HG03135 (cell line): Measurements from ENCODE around the gene SLC22A12.

Experiments
- ATAC-seq: cut with Tn5 transposase; IDR thresholded peaks from one replicate; pipeline ENCODE4 v1.9.1; 2021; ENCODE audit warnings: mild to moderate bottlenecking, moderate library complexity; ENCODE audit not compliant: unreplicated experiment

Gene SLC22A12

DNA sequence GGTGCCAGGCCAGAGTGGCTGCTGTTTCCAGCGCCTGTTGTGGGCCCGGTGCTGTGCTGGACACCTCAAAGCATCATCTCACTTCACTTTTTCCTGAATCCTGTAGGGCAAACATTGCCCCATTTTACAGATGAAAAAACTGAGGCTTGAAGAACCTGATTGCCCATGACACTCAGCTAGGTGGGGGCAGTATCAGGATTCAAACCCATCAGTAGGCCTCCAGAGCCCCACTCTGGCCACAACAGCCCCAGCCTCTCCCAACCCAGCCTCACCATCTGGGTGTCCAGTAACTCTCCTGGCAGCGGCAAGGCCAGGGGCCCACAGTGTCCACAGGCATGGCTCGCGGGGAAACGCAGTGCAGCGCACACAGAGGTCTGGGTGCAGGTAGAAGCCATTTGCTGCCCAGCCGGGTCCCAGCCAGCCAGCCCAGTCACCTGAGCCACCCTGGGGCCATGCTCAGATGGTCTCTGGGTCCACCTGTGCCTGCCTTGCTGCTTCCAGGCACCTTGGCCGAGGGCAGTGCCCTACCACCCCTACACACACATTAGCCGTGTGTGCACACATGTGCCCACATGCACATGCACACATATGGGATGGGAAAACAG is 11.5 kb downstream of the SLC22A12 start:
- ATAC-seq, result no peak

DNA sequence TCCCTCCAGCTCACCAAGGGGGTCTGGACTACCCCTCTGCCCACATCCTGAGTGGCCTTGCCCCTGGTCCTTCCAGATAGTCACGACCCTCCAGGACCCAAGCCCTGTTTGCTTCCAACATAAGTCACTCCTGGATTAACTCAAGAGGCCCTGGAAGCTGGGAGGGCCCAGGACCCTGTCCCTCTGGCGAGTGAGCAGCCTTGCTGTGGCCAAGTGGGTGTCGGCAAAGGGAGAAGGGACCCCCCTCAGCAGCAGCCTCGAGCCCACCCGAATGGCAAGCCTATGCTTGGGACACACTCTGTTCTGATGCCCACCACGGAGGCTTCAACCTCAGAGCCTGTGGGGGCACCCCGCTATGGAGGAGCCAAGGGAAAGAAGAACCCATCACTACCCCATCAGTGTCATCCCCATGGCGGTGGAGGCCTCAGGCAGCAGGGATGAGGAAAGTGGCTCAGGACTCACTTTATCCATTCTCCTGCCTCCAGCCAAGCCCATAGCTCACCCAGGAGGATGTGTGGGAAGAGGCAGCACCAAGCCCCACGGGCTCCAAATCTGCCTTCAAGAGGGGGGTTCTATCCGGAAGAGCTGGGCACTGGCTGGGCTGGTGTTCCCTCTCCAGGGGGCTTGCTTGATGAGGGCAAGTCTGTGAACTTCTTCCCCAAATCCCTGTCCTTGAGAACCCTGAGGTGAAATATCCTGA is 12.5 kb downstream of the SLC22A12 start:
- no peak for ATAC-seq

DNA sequence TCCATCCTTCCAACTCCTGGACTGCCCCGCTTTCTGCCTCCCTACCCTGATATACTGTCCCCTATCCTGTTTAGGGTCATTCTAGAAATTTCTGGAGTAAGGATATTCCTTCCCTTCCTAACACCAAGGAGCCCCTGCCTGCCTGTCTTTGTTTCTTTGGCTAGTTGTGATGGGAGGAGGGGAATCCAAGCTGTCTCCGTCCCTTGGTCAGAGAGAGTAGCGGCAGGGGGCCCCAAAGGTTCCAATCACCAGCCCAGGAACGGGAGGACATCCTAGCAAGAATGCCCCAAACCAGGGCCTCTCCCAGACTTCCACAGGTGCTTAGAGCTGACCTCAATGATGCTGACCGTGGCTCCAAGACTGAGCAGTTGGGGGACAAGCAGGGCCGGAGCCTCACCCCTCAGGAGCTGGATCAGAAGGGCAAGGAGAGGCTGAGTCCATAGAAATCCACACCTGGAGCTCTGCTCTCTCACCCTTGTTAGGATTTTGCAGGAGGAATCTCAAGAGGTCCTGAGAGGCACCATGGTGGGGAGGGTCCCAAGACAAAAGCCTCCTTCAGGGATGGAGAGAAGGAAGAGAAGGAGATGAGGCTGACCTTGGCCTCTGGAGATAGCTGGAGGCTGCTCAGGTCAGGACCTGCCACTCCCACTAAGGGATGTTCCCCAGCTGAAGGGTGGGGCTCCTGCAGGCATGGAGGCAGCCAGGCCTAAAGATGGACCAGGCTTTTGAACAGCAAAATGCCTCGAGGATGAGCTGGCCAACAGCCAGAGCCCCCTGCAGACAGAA is 13.6 kb downstream of the SLC22A12 start:
- no peak for ATAC-seq

DNA sequence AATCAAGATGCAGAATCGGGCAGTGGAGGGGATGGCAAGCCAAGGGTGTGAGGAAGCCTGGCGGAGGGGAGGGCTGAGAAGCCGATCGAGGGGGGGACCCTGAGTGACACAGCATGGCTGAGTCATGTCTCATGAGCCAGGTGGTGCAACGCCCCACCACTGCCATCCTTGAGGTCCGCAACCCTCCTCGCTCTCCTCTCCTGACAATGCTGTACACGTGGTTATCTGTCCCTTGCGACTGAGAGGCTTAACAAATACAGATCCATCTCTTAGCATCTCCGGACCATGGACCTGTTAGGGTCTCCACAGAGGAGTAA is 14.2 kb downstream of the SLC22A12 start:
- no peak for ATAC-seq

DNA sequence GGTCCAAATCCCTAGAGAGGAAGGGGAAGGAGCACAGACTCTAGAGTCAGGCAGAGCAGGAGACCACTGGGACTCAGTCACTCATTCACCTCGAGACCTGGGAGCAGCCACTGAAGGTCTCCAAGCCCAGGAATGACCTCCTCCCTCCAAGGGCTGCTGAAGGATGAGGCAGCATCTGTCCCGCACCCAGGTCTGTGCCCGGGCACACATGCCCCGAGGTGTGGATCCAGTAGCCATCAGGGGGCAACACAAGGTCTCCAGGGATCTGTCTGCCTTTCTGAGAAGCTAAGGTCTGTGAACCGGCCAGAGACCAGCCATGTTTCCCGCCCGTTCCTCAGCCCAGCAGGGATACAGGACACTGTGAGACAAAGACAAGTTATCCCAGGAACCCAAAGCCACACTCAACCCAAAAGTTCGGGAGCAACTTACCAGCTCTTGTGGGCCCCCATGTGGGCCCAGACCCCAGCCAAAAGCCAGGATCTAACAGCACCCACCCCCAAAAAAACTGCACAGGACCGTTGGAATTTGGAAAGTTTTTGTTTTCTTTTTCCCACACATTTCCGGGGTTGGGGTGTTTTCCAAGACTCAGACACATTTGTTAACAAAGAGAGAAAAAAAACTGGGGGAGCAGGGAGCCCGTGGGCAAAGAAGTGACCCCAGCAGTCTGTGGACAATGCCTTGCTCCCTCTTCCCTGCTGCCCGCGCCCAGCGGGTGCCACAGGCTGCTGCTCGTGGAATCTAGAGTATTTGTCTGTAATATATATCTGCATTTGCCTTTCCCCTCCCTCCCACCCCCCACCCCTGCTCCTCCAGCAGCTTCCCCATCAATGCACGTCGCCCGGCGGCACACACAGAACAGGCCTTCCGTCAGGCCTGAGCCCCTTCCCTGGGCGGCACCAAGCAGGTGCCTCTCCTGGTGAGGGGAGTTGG is 14.9 kb downstream of the SLC22A12 start:
- ATAC-seq, result no peak

DNA sequence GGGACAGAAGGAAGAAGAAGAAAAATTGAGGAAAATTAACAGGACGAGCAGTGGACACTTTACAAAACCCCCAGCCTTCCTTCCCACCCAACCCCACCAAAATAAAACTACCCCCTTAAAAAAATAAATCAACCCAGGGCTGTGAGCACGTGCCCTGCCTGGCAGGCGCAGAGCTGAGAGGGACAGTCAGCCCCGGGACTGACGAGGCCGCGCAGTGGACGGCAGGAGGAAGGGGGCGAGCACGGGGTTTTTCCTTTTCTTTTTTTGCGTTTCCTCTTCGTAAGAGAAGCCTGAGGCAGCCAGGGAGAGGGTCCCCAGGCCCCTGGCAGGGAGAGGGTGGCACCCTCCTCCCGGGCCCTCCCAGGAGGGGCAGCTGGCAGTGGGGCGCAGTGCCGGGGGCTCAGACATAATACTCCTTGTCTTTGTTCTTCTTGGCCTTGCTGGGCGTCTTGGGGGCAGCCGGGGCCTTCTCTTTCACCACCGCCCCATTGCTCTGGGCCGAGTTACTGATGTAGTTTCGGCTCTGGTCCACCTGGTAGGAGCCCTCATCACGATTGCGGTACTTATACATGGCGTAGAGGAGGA is 15.9 kb downstream of the SLC22A12 start:
- no peak for ATAC-seq

DNA sequence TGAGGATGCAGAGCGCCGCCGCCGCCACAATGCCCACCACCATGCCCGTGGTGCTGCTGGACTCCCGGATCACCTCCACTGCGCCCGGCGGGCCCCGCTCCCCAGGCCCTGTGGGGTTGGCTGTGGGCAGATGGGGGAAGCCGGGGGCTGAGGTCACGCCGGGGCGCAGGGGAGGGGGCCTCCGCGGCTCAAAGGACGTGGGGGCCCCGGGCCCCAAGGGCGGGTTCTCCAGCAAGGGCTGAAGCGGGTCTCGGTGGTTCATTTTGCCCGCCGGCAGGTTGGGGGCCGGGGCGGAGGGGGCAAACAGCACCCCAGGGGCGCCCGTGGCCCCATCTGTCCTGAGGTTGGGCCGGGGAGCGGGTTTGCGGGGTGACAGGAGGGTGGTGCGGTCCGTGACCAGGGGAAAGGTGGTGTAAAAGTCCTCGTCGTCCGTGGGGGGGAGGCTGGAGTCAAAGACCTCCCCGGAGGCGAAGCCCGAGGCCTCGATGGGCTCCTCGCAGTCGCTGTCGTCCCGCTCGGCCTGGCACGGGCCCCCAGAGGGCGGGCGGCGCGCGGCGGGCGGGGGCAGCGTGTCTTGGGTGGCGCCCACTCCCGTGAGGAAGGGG is 16.5 kb downstream of the SLC22A12 start:
- ATAC-seq, result no peak

DNA sequence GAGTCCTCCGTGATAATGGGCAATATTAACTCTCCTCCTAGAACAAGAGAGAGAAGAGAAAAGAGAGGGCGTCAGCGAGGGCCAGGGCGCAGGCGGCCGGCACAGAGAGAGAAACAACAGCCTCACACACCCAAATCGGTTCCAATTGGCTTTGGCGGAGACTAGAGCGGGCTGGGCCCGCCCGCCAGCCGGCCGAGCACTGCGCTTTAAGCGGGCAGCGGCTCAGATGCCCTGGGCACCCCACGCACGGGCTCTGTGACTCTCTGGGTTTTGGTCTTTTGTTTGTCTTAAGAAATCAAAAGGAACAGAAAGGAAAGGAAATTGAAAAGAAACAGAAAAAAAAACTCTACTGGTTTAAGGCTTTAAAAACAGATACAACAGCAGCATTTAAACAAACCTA is 17.0 kb downstream of the SLC22A12 start:
- ATAC-seq, result no peak

DNA sequence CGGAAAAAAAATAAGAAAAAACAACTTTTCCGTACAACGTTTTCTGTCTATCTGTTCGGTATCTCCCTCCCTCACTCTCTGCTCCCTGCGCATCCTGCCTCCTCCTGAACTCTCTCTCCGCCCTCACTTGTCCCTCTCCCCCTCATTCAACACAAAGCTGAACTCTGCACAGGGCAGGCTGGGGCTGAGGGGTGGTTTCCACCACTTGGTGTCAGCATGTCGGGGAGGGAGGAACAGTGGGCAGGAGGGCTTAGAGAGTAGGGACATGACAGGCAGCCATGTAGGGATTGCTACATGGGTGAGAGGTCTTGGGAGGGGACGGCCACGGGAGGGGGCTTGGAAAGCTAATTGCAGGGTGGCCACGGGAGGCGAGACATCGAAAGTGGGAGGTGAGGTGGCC is 17.6 kb downstream of the SLC22A12 start:
- no peak for ATAC-seq

DNA sequence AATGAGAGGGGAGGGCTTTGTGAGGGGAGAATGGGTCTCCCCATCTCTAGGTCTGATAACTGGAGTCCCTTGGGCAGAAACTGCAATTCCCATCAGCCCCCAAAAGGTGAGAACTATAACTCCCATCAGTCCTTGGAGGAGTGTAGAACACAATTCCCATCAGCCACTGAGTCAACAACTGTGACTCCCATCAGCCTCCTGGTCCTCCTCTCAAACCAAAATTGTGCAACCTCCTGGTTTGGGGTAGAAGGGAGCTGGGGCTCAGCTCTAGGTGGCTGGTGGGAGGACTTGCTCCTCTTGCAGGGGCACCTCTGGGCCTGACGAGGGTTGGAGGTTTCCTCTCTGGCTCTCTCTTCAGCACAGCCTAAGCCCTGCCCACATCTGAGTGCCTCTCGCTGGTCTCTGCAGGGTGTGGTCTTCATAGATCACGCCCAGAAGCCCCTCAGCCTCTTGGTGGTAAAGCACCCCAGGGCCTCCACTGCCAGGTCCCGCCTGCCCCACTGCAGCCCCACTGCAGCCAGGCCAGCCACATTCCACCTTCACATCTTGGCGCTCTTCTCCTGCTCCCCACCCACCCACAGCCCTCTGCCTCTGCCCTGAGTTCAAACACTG is 18.5 kb downstream of the SLC22A12 start:
- no peak for ATAC-seq

DNA sequence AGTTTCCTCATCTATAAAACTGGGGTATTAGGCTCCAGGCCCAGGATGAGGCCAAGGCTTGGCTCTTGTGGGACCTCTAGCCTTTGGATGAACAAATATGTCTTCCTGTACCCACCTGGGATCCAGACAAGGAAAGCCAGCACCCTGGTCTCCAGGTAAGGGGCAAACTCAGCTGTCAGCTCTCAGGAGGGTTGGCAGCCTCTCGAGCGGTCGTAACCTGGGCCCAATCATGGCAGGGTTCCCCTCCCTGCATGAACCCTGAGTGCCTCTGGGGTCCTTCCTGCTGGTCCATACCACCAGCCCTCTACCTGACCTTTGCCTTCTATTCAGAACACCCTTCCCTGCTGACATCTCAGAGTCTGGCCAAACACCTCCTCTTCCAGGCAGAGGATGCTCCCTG is 19.6 kb downstream of the SLC22A12 start:
- ATAC-seq, result no peak

DNA sequence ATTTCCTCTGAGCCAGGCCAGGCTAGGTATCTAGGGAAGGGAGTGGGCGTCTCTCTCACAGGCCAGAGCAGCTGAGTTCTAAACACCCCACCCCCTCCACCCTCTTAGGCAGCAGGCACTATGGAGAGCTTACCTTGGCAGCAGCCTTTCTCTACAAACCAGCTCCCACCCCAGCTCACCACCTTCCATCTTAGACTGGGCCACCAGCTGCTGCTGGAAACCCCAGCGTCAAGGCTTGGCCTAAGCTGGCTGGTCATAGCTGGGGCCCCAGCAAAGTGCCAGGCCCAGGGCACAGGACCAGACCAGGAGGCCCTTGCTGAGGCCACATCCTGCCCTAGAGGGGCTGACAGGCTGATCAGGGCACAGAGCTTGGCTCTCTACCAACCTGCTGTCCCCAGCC is 20.2 kb downstream of the SLC22A12 start:
- ATAC-seq, result no peak

DNA sequence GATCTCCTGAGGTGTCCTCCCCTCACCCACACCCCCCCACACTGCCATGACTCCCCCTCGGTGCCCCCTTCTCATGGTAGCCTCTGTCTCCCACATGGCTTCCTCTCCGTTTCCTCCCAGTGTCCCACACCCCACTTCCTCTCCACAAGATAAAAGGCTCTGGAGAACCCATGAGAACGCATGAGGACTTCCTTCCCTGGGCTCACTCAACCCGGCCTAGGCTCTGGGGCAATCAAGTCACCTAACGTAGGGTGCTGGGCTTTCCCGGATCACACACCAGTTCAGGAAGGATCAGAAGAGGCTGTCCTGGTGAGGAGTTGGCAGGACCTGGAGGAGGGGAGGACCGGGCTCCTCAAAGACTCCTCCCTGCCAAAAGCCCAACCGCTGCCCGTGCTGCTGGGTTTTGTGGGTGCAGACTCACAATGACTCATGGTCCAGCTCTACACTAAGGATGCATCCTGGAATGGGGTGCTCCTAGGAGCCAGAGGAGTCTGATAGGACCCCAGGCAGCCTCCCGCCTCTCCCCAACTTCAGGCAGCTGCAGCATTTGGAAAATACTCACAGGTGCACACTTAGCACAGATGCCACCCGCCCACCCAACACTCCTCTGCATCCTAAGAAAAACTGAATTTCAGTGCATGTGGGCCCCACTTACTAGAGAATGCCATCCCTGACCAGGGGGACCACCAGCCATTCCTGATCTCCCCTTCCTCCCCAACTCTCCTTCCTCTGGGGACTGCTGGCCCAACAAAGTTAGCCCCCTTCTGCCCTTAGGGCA is 21.0 kb downstream of the SLC22A12 start:
- no peak for ATAC-seq

DNA sequence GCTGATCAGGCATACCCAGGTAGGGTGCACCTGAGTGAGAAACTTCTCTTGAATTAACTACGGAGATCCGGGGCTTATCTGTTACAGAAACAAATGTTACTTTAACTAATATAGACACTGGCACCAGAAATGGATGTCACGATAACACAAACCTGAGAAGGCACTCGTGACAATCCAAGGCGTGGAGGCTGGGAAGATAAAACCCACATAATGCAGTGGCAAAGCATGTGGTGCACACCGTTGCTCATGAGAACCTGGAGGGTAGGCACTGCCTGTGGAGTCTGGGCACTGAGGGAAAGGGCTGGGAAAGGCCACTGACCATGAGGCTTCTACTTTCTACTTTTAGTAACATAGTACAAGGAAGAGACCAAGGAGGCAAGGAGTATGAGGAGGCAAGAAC is 22.6 kb downstream of the SLC22A12 start:
- no peak for ATAC-seq

DNA sequence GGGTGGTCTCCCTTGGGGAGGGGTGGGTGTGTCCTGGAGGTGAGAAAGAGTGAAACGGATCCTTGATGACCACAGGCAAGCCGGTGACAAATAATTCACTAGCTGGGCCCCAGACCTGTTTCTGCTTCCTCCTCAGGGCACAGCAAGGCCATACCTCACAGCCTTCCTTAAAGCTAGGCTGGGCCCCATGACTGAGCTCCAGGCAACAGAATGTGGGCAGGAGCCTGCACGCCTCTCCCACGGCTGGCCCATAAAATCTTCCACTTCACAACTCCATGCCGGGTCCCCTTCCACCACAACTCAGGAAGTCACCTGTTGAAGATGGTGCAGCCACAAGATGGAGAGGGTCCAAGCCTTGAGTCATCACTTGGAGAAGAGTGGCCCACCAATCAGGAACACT is 23.9 kb downstream of the SLC22A12 start:
- no peak for ATAC-seq

DNA sequence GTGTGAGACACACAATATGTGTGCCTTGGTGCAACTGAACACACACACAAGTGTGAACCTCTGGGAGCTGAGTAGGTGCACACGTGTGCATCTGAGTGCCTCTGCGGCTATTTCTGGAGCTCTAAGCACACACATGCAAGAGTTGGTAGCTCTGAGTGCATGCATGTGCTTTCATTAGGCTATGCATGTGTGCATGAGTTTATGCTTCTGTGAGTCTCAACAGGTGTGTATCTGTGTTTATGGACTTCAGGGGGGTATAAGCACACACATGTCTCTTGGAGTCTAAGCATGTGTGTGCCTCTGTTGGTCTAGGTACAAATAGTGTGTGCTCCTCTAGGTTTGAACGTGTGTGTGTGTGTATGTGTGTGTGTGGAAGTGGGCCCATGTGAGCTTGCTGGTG is 25.8 kb downstream of the SLC22A12 start:
- no peak for ATAC-seq

DNA sequence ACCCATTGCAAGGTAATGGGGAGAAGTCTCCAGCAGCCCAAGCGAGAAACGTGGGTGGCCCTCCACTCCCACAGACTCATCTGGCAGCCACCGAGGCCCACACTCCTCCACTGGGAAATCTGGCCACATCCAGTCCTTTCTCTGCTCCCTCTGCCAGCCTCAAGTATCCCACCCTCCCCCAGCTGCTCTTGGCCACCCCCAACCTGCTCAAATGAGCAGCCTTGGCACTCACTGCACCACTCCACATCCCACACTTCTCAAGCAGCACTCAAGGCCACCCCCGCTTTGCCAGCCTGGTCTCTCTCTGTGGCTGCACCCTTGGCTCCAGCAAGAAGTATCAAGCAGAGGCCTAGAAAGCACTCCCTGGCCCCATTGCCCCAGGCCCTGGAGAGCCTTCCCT is 28.2 kb downstream of the SLC22A12 start:
- ATAC-seq, result no peak

DNA sequence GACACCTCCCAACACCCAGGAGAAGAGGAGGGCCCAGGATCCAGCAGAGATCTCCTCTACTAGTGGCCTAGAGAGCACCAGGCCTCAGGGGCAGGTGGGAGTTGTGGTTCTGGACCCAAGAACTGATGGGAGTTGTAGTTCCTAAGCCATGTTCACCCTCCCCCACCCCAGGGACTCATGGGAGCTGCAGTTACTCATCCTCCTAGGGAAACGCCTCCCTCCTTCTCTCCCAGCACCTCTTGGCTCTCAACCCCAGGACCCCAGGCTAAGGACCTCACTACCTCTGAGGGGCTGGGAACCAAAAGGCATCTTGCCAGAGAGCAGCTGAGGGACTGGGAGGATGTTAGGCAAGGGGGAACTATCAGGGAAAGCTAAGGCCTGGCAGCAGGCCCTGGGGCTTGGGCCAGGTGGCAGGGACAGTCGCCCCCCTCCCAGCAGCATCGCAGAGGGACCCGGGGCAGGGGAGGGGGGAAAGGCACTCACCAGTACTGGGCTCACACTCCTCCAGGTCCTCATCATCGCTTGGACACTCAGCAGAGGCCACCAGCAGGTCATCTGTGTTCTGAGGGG is 28.9 kb downstream of the SLC22A12 start:
- ATAC-seq, result no peak

DNA sequence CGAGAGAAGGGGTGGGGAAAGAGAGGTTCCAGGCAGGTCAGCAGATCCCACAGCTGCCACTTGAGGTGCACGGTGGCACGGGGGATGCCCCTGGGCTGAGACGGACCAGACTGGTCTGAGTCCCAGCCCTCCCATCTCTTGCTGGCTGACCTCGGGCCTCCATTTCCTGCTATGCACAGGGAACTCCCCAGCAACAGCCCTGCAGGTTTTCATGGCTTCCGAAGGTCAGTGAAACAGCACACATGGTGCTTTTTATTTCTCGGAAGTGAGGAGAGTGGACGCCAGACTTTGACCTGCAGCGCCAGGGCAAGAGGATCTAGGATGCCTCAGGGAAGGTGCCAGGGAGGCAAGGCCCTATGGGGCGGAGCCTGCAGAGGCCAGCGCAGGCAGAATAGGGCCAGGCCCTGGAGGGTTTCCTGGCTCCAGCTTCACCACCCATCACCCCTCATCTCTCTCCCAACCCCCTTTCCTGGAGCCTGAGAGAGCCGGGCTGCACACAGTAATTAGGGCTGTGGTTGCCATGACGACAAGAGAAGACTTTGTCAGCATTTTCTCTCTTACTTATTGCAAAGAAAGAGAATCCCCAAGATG is 29.5 kb downstream of the SLC22A12 start:
- no peak for ATAC-seq
